GM19099 (cell line): ENCODE measurements around the gene INPP5A.

Source experiments
- POLR2A ChIP-seq: IDR thresholded peaks from 3 replicates; pipeline ENCODE4 v1.6.1; 2011; ENCODE audit warnings: low read depth; ENCODE audit not compliant: insufficient read length; ENCODE audit errors: extremely low read depth

Gene INPP5A

GRCh38 chr10:132690821-132691610 is 153.4 kb downstream of the INPP5A start:
- no peak for TF ChIP-seq POLR2A

GRCh38 chr10:132691711-132692153 is 154.1 kb downstream of the INPP5A start:
- no peak for TF ChIP-seq POLR2A

- TF ChIP-seq POLR2A = no peak
Observed at GRCh38 chr10:132692311-132692710, 154.7 kb downstream of the INPP5A start.

- no peak for TF ChIP-seq POLR2A
Observed at GRCh38 chr10:132693676-132694075, 156.1 kb downstream of the INPP5A start.

- no peak for TF ChIP-seq POLR2A
Observed at GRCh38 chr10:132696204-132696603, 158.6 kb downstream of the INPP5A start.

- no peak for TF ChIP-seq POLR2A
Observed at GRCh38 chr10:132696728-132697577, 159.4 kb downstream of the INPP5A start.

- TF ChIP-seq POLR2A = no peak
Observed at GRCh38 chr10:132697578-132698200, 160.1 kb downstream of the INPP5A start.

- no peak for TF ChIP-seq POLR2A
Observed at GRCh38 chr10:132698211-132698751, 160.7 kb downstream of the INPP5A start.

- no peak for TF ChIP-seq POLR2A
Observed at GRCh38 chr10:132698761-132699391, 161.3 kb downstream of the INPP5A start.

GRCh38 chr10:132699411-132700155 is 162.0 kb downstream of the INPP5A start:
- no peak for TF ChIP-seq POLR2A

- TF ChIP-seq POLR2A = no peak
Observed at GRCh38 chr10:132700156-132701098, 162.8 kb downstream of the INPP5A start.

GRCh38 chr10:132701099-132701845 is 163.7 kb downstream of the INPP5A start:
- TF ChIP-seq POLR2A = no peak
